GM18508 (cell line): ENCODE data around the gene SLC2A4.

Source experiments
- ATAC-seq: cut with Tn5 transposase; IDR thresholded peaks from one replicate; pipeline ENCODE4 v1.9.1; 2021; ENCODE audit warnings: moderate number of reproducible peaks; ENCODE audit not compliant: insufficient read depth, unreplicated experiment

The SLC2A4 gene

GRCh38 chr17:7281074-7281952 lies at the start of gene SLC2A4:
Gene SLC2A4, plus strand, starts transcription at chr17:7281718. Its CDS starts 217 bp downstream, at chr17:7281935.
- no peak for ATAC-seq

- ATAC-seq: no peak
Observed at GRCh38 chr17:7232114-7232513, 49.4 kb upstream of the SLC2A4 start.

DNA sequence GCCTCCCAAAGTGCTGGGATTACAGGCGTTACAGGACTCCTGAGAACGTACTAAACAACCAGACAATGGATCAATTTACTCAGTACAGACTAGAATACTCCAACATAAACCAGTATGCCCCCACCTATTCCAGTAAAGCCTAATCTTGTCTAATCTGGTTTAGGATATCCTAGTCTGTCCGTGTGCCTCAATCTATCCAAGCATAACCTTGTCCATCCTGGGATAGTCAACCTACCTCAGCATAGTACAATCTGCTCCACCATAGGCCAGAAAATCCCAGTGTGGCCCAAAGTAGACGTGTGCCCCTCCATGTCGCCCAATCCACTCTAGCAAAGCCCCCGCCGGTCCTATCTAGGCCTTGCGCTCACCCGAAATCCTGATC lies 47.8 kb upstream of the SLC2A4 start:
- no peak for ATAC-seq

- no peak for ATAC-seq
Observed at GRCh38 chr17:7234083-7234951, 47.2 kb upstream of the SLC2A4 start, which contains the start of gene DVL2. Gene DVL2, minus strand, starts transcription at chr17:7234517. Its CDS starts 255 bp downstream, at chr17:7234262.

GRCh38 chr17:7235693-7236665 lies 45.5 kb upstream of the SLC2A4 start:
- ATAC-seq: no peak

DNA sequence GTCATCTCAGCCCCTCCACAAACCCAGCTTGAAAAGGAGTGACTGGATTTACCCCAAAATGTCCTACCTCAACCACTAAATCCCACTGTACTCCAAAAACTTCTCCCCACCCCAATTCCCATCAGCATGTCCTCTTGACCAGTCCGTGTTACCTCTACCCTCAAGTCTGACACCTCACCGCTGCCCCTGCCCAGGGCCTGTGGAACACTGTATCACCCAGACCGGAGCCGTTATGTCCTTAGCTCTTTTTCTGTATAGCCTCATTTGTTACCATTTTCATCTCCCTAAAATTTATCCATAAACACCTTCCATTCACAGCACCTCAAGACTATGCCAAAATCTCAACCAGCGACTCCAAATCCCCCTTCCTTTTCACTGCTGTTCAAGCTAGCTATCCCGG lies 44.7 kb upstream of the SLC2A4 start:
- no peak for ATAC-seq

DNA sequence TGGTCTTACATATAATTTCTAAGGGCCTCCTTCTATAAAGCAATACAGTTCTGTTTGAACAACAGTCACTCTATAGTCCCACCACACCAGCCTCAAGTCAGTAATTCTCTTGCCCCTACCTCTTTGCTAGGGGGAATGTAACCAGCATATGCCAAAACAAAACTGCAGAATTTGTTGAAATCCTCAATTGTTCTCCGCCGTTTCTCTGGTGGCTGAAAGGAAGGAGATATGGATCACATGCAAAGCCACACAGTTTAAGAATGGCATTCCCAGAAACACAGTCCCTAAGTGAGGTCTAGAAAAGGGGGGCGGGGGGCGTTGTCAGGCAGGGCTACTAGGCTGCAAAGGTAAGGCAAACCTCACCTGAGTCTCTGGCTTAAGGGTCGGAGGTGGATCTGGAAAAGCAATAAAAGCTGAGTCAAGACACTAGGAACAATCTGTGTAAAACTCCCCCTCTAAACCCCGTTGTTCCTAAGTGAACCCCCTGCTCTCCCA lies 44.2 kb upstream of the SLC2A4 start:
- no peak for ATAC-seq

GRCh38 chr17:7237761-7238419 lies 43.6 kb upstream of the SLC2A4 start:
- ATAC-seq: no peak

DNA sequence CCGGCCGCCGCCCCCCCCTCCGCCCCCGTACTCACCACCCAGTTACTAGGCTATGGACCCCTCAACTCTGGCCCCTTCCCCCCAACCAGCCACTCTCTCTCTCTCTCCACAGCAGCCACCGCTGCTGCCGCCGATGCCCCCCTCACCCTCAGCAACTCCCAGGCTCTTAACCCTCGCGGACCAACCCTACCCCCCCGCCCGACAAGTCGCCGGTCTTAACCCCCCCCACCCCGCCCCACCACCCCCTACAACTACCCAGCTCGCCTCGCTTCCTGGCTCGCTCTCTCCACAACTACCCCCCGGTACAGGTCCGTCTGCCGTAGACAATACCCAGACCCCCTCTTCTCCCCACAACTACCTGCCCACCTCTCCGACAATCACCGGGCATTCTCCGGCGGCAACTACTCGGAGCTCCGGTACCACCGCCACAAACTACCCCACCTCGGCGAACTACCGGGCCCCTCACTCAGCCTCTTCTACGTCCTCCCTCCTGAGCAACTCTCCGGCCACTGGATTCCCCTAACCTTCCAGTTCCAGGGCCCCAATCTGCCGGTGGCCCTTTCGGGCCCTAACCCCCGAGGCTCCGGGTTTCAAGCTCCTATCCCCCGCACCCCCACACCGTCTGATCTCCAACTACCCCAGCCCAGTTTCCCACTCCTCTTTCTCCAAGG lies 43.0 kb upstream of the SLC2A4 start:
- no peak for ATAC-seq

GRCh38 chr17:7239091-7240027 lies 42.2 kb upstream of the SLC2A4 start, which contains the start of gene PHF23:
Gene PHF23, minus strand, starts transcription at chr17:7239457. Its CDS starts 178 bp downstream, at chr17:7239279.
- ATAC-seq: no peak

GRCh38 chr17:7240375-7240774 lies 41.1 kb upstream of the SLC2A4 start:
- ATAC-seq: no peak

DNA sequence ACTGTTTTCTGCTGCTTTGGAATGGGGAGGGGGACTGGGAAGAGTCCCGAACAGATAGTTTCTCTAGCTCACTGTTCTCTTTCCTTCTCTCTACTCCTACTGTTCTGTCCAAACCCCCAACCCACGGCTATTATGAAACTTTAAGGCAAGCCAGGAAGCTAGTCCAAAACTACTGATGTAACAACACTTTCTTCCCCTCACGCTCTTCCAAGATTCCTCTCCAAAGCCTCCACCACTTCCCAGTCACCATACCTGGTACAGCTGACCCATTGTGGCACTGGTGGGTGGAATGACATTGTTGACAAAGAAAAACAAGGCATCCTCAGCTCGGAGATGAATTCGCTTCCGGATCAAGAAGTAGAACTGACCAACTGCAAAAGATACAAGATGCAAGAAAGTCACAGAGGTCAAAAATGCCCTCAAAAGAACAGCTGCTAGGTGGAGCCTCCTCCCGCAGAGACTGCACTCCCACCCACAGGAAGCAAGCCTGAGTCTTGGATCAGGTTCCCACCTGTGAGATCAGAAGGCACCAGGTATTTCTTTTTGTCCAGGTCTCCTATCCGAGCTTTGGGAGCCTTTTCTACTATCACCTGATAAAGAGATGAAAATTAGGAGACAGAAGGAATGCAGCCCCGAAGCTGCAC lies 40.3 kb upstream of the SLC2A4 start:
- no peak for ATAC-seq

DNA sequence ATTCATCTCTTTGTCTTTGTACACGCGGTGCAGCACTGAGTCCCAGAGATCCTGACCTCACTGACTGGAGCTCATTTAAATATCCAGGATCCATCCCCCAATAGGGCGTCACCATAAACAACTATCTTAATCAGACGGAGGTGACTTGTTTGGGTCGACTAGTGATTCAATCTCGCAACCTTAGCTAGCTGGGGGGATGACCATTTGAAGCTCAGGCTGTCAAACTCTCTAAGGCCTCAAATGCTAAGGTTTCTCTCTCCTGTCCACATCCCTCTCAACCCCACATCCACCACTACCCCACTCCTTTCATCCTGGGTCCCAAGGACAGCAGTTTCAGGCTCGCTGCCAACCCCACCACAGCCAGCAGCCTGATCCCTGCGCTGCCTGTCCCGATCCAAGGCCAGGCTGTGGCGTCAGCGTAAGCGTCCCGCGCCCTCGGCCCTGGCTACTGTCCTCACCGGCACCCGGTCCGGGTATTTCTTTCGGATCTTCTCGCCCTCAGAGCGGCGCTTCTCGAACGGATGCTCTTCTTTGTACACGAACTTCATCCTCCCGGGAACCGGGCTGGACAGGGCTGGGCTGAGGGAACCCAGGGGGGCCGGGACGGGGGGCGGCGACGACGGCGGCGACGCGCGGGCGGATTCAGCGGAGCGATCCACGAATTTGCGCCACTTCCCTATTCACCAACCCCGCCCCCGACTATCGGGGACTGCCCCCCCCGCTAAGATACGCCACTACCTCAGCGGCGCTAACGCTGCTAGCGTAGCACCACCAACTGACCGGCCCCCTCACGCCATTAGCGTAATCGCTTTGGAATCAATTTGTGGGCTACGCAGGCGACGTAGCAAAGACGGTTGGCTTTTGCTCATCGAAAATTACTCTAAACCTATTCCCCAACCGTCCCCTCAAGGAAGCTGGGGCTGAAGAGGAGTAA lies 39.5 kb upstream of the SLC2A4 start, which contains the start of gene GABARAP:
Gene GABARAP, minus strand, starts transcription at position 667 of the 934 bp plus-strand sequence. Its CDS starts 119 bp downstream, at position 548.
- peak; percentile 9 for ATAC-seq

GRCh38 chr17:7242717-7243452 lies 38.6 kb upstream of the SLC2A4 start:
- ATAC-seq: peak; percentile 41

DNA sequence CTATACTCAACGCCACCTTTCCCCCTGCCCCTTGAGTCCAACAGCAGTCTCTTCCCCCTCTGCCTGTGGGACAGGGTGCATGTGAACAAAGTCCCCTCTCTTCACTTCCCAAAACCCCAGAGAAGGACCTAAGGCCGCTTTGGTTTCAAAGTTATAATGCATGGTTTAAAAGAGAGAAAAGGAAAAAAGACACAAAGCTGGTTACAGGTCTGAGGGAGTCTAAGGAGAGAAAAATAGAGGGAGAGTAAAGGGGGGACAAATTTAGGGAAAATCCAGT lies 38.1 kb upstream of the SLC2A4 start:
- no peak for ATAC-seq
